Gastroesophageal sphincter (tissue), 4 donors: ENCODE data around the gene HDAC8. TPM values are rescaled to one million over a fixed set of nuclear protein-coding genes. Genes with fewer than 3 reads are reported as not detected.

Experiments used
- ATAC-seq: fragments of 150-250 bp; one replicate; pipeline ENCODE4 v1.9.1; 2016; ENCODE audit warnings: mild to moderate bottlenecking, moderate library complexity
- H3K27ac ChIP-seq, 4 donors: fragments of 200-600 bp; sonication (generic) in 3 of 4; 1 replicate in 3 of 4; 2 replicates in 1 of 4; pipeline ENCODE4 v1.5.1; 2016 to 2019
- H3K27me3 ChIP-seq: fragments of 200-600 bp; sonication (generic); one replicate; pipeline ENCODE4 v1.5.1; 2019
- H3K36me3 ChIP-seq, 2 donors: fragments of 200-600 bp; sonication (generic); one replicate each; pipeline ENCODE4 v1.5.1; 2019; ENCODE audit warnings: control low read depth in 1 of 2
- H3K4me1 ChIP-seq, 3 donors: fragments of 200-600 bp; sonication (generic); 1 replicate in 2 of 3; 2 replicates in 1 of 3; pipeline ENCODE4 v1.5.1; 2016 to 2019; ENCODE audit warnings: control low read depth in 2 of 3
- H3K4me3 ChIP-seq, 2 donors: fragments of 200-600 bp; sonication (generic); one replicate each; pipeline ENCODE4 v1.5.1; 2019; ENCODE audit warnings: mild to moderate bottlenecking in 1 of 2, moderate library complexity in 1 of 2
- H3K9me3 ChIP-seq, 3 donors: fragments of 200-600 bp; sonication (generic); one replicate each; pipeline ENCODE4 v1.5.1; 2017 to 2019; ENCODE audit warnings: control low read depth in 2 of 3
- CTCF ChIP-seq, 4 experiments: fragments of 200-600 bp in 2 of 4; fragments of 450-650 bp in 2 of 4; sonication (generic) in 1 of 4; IDR thresholded peaks; one replicate each; pipeline ENCODE4 v1.5.1; 2017 to 2019; ENCODE audit warnings: antibody characterized with exemption in 4 of 4, mild to moderate bottlenecking in 2 of 4, moderate library complexity in 2 of 4
- EP300 ChIP-seq: sonication (generic); formaldehyde crosslinking; IDR thresholded peaks from one replicate; pipeline ENCODE4 v1.6.1; 2017; ENCODE audit warnings: antibody characterized with exemption, mild to moderate bottlenecking
- POLR2A ChIP-seq, 2 donors: fragments of 450-650 bp; IDR thresholded peaks; one replicate each; pipeline ENCODE4 v1.6.1; 2017; ENCODE audit warnings: antibody characterized with exemption in 2 of 2, mild to moderate bottlenecking in 2 of 2, moderate library complexity in 1 of 2
- POLR2AphosphoS5 ChIP-seq: sonication (generic); formaldehyde crosslinking; IDR thresholded peaks from one replicate; pipeline ENCODE4 v1.6.1; 2017; ENCODE audit warnings: antibody characterized with exemption
- WGBS, 2 donors: methylation state at CpG; one replicate each; pipeline ENCODE4 v1.1.5; 2018; ENCODE audit warnings: low coverage in 1 of 2; 5-methylcytosine and 5-hydroxymethylcytosine counted together
- total RNA-seq, 4 donors: library from RNA; depleted of rRNA; stranded (reverse); fragments of >200 nt; gene quantifications; one replicate each; pipeline ENCODE4 v1.1.0, GENCODE V29; 2016

HDAC8 gene
- total RNA-seq, 4 donors from 2014 or later = 15.7 to 34.2 (median 25.6) TPM

GRCh38 chrX:72539822-72540221 is 32.8 kb downstream of the HDAC8 start:
- TF ChIP-seq EP300 (no peak), CTCF (IDR thresholded peaks at IDR 0.05) (no peak), POLR2AphosphoS5 (no peak), POLR2A (IDR thresholded peaks at IDR 0.05) (no peak)
- WGBS, 2 donors = 50 to 67% methylated on average over 1 to 2 of the region's 2 CpGs
- H3K9me3 ChIP-seq = no peaks in the 10 kb centered on the region
- peaks cover 0 to 25% (median 0%) of the 10 kb centered on the region in 3 donors for H3K4me1 ChIP-seq
- peak overlapping the region in 1 of 4 donors; percentile 26 for H3K27ac ChIP-seq
- H3K27me3 ChIP-seq = no peaks in the 10 kb centered on the region
- no peak overlapping the region for H3K4me3 ChIP-seq
- ATAC-seq = no peak
- H3K36me3 ChIP-seq = peaks cover 0 to 3% of the 10 kb centered on the region in 2 donors

- Histone ChIP-seq H3K4me3 (no peak overlapping the region), H3K27me3 (no peaks in the 10 kb centered on the region), H3K9me3 (no peaks in the 10 kb centered on the region), H3K36me3 (no peaks in the 10 kb centered on the region), H3K27ac (peak overlapping the region in 3 of 4 donors; percentile 58 to 60 (median 60)), H3K4me1 (peaks cover 0 to 25% (median 0%) of the 10 kb centered on the region in 3 donors)
- peak; percentile 58 for ATAC-seq
- TF ChIP-seq POLR2A (IDR thresholded peaks at IDR 0.05) (no peak), EP300 (no peak), CTCF (IDR thresholded peaks at IDR 0.05) (no peak), POLR2AphosphoS5 (no peak)
- WGBS, 2 donors = 27 to 41% methylated on average over 1 of the region's 1 CpG
These were observed 36.1 kb downstream of the HDAC8 start for GRCh38 chrX:72536542-72536941.

- WGBS, 2 donors = 47 to 100% methylated on average over 2 of the region's 3 CpGs
- no peaks in the 10 kb centered on the region for H3K36me3 ChIP-seq
- H3K9me3 ChIP-seq = no peaks in the 10 kb centered on the region
- no peaks in the 10 kb centered on the region for H3K27me3 ChIP-seq
- H3K4me3 ChIP-seq = no peak overlapping the region
- no peak overlapping the region for H3K27ac ChIP-seq
- peaks cover 0 to 12% (median 0%) of the 10 kb centered on the region in 3 donors for H3K4me1 ChIP-seq
- ATAC-seq = no peak
- TF ChIP-seq POLR2AphosphoS5 (no peak), CTCF (IDR thresholded peaks at IDR 0.05) (no peak), POLR2A (IDR thresholded peaks at IDR 0.05) (no peak), EP300 (no peak)
These were observed 40.3 kb downstream of the HDAC8 start for GRCh38 chrX:72532366-72532765.

GRCh38 chrX:72526534-72527508 is 45.8 kb downstream of the HDAC8 start:
- no peaks in the 10 kb centered on the region for H3K27me3 ChIP-seq
- WGBS, 2 donors = 64 to 71% methylated on average over 6 of the region's 6 CpGs
- H3K4me1 ChIP-seq = no peaks in the 10 kb centered on the region
- H3K36me3 ChIP-seq = no peaks in the 10 kb centered on the region
- ATAC-seq = no peak
- H3K9me3 ChIP-seq = no peaks in the 10 kb centered on the region
- H3K4me3 ChIP-seq = no peak overlapping the region
- H3K27ac ChIP-seq = no peak overlapping the region
- TF ChIP-seq EP300 (no peak), CTCF (IDR thresholded peaks at IDR 0.05) (no peak), POLR2A (IDR thresholded peaks at IDR 0.05) (no peak), POLR2AphosphoS5 (no peak)

- H3K9me3 ChIP-seq = no peaks in the 10 kb centered on the region
- H3K4me1 ChIP-seq = no peaks in the 10 kb centered on the region
- TF ChIP-seq EP300 (no peak), CTCF (IDR thresholded peaks at IDR 0.05) (no peak), POLR2A (IDR thresholded peaks at IDR 0.05) (no peak), POLR2AphosphoS5 (no peak)
- H3K27ac ChIP-seq = no peak overlapping the region
- H3K36me3 ChIP-seq = no peaks in the 10 kb centered on the region
- ATAC-seq = no peak
- H3K4me3 ChIP-seq = no peak overlapping the region
- no peaks in the 10 kb centered on the region for H3K27me3 ChIP-seq
These were observed 73.9 kb downstream of the HDAC8 start for GRCh38 chrX:72498782-72499181.
